CD4-positive, alpha-beta T cell (primary cell): ENCODE measurements around the gene POLRMT. TPM values are rescaled to one million over a fixed set of nuclear protein-coding genes. Genes with fewer than 3 reads are reported as not detected.
A peak's percentile ranks its signal among the peaks of the same experiment; 100 is the strongest.
"Not testable (repeated sequence)": the region's sequence is repeated elsewhere in the genome, so short reads cannot be mapped to it uniquely, and the experiment has no call there.

Experiments
- ATAC-seq: fragments of 200-7000 bp; cut with Tn5 transposase; one replicate; pipeline ENCODE4 v1.10.0; 2022; ENCODE audit warnings: mild to moderate bottlenecking; ENCODE audit not compliant: poor library complexity
- CTCF ChIA-PET: fragments of 350-600 bp; sonication (Branson Sonifier 250); formaldehyde crosslinking; loops from one replicate; lab custom pipeline; 2021; ENCODE audit warnings: antibody characterized with exemption, inconsistent platforms; lab: Charles Lee
- POLR2A ChIA-PET: fragments of 350-600 bp; sonication (Branson Sonifier 250); formaldehyde crosslinking; loops from one replicate; lab custom pipeline; 2021; ENCODE audit warnings: antibody characterized with exemption, inconsistent platforms; lab: Charles Lee
- DNase-seq, 14 experiments: peaks; one replicate each; pipeline ENCODE4 v3.0.0-alpha.2; 2013 to 2020; ENCODE audit warnings: mixed read lengths in 2 of 14
- H3K27ac ChIP-seq, 2 donors: one replicate each; pipeline versions ENCODE4 v1.5.1 to v1.7.0; 2013; ENCODE audit warnings: low read length in 2 of 2, low read depth in 1 of 2, mild to moderate bottlenecking in 1 of 2
- H3K27me3 ChIP-seq, 2 experiments: 1 replicate in 1 of 2; 2 replicates in 1 of 2; pipeline versions ENCODE4 v1.6.1 to v1.7.0; 2013; ENCODE audit warnings: low read length in 2 of 2, control low read depth in 1 of 2, mild to moderate bottlenecking in 1 of 2, moderate library complexity in 1 of 2; ENCODE audit not compliant: insufficient read depth in 2 of 2, control insufficient read depth in 1 of 2
- H3K36me3 ChIP-seq: one replicate; pipeline ENCODE4 v1.6.1; 2013; ENCODE audit warnings: low read length, control low read depth; ENCODE audit not compliant: insufficient read depth
- H3K4me1 ChIP-seq: one replicate; pipeline ENCODE4 v1.6.1; 2013; ENCODE audit warnings: low read length, control low read depth; ENCODE audit not compliant: insufficient read depth
- H3K4me3 ChIP-seq: one replicate; pipeline ENCODE4 v1.5.1; 2013; ENCODE audit warnings: mild to moderate bottlenecking, low read length, moderate library complexity
- H3K9me3 ChIP-seq, 2 experiments: 1 replicate in 1 of 2; 2 replicates in 1 of 2; pipeline versions ENCODE4 v1.6.1 to v1.7.0; 2013; ENCODE audit warnings: low read length in 2 of 2, mild to moderate bottlenecking in 2 of 2, control low read depth in 1 of 2, moderate library complexity in 1 of 2; ENCODE audit not compliant: control insufficient read depth in 1 of 2, insufficient read depth in 1 of 2
- H3K27ac Mint-ChIP-seq: one replicate; pipeline ENCODE4 v1.8.0; 2020; ENCODE audit warnings: mixed read lengths
- H3K27me3 Mint-ChIP-seq: one replicate; pipeline ENCODE4 v1.8.0; 2021; ENCODE audit warnings: mixed read lengths
- H3K36me3 Mint-ChIP-seq: one replicate; pipeline ENCODE4 v1.8.0; 2021; ENCODE audit warnings: low read depth, mixed read lengths
- H3K4me1 Mint-ChIP-seq: one replicate; pipeline ENCODE4 v1.8.0; 2021; ENCODE audit warnings: low read depth, mixed read lengths
- H3K4me3 Mint-ChIP-seq: one replicate; pipeline ENCODE4 v1.8.0; 2020; ENCODE audit warnings: mild to moderate bottlenecking, mixed read lengths
- H3K9me3 Mint-ChIP-seq: one replicate; pipeline ENCODE4 v1.8.0; 2020; ENCODE audit warnings: mixed read lengths
- CTCF ChIP-seq: fragments of 200-600 bp; IDR thresholded peaks from one replicate; pipeline ENCODE4 v1.8.0; 2022; ENCODE audit warnings: antibody characterized with exemption, mild to moderate bottlenecking
- intact Hi-C, 2 experiments: fragments of 100-400 bp; cut with DNase I in 1 of 2; cut with micrococcal nuclease in 1 of 2; formaldehyde crosslinking; loops; one replicate each; pipeline versions ENCODE4 v1.15.1 to v1.9.0; 2023 to 2025; cut with DNase I, micrococcal nuclease
- total RNA-seq, 174 experiments: library from RNA in 2 of 174; stranded (reverse) in 2 of 174; gene quantifications; one replicate each; pipeline ENCODE4 v1.2.3 and lab custom pipeline; 2021 to 2026

POLRMT gene
- total RNA-seq, 2 experiments from 2014 or later, result 54.4 to 56.2 TPM

GRCh38 chr19:670609-671075 is 37.3 kb upstream of the POLRMT start:
- no peak for TF ChIP-seq CTCF
- CTCF ChIA-PET, result no interaction called here
- H3K4me1 ChIP-seq, result peaks cover 2% of the 10 kb centered on the region
- no peak for DNase-seq
- no peak overlapping the region for H3K4me3 Mint-ChIP-seq
- H3K27ac ChIP-seq, result no peak overlapping the region
- no peak for ATAC-seq
- H3K9me3 ChIP-seq, result peaks cover 0 to 9% of the 10 kb centered on the region in 2 experiments
- peaks cover 5% of the 10 kb centered on the region for H3K4me1 Mint-ChIP-seq
- H3K27ac Mint-ChIP-seq, result no peak overlapping the region
- no peak overlapping the region for H3K4me3 ChIP-seq
- intact Hi-C loops, result no loop called here
- H3K36me3 ChIP-seq, result no peaks in the 10 kb centered on the region
- H3K36me3 Mint-ChIP-seq, result no peaks in the 10 kb centered on the region
- no peaks in the 10 kb centered on the region for H3K9me3 Mint-ChIP-seq
- H3K27me3 ChIP-seq, result peaks cover 21 to 26% of the 10 kb centered on the region in 2 experiments
- peaks cover 22% of the 10 kb centered on the region for H3K27me3 Mint-ChIP-seq
- POLR2A ChIA-PET, result interaction anchor here (0.7 to 1.0 kb wide), 2 partner anchors 10 to 178 kb away, joined by 3 to 5 read pairs; no protein-coding TSS in a partner anchor

GRCh38 chr19:668675-669434 is 35.5 kb upstream of the POLRMT start:
- H3K4me1 Mint-ChIP-seq, H3K27me3 ChIP-seq, POLR2A ChIA-PET, H3K36me3 Mint-ChIP-seq, CTCF ChIA-PET, H3K27ac ChIP-seq, DNase-seq, H3K4me3 ChIP-seq, H3K27ac Mint-ChIP-seq, intact Hi-C loops, H3K9me3 ChIP-seq, H3K9me3 Mint-ChIP-seq, H3K36me3 ChIP-seq, ATAC-seq: not testable (repeated sequence)
- H3K4me3 Mint-ChIP-seq, result peak overlapping the region; percentile 3
- peaks cover 11% of the 10 kb centered on the region for H3K27me3 Mint-ChIP-seq
- peaks cover 14% of the 10 kb centered on the region for H3K4me1 ChIP-seq

GRCh38 chr19:666985-667573 is 33.7 kb upstream of the POLRMT start:
- H3K4me1 Mint-ChIP-seq, result peaks cover 11% of the 10 kb centered on the region
- H3K9me3 Mint-ChIP-seq, ATAC-seq, intact Hi-C loops, H3K9me3 ChIP-seq, H3K27me3 ChIP-seq, H3K36me3 Mint-ChIP-seq, CTCF ChIA-PET, DNase-seq, H3K4me3 ChIP-seq, H3K27me3 Mint-ChIP-seq, H3K36me3 ChIP-seq, H3K27ac Mint-ChIP-seq, H3K4me3 Mint-ChIP-seq, H3K27ac ChIP-seq: not testable (repeated sequence)
- POLR2A ChIA-PET, result interaction anchor here (0.6 kb wide), 1 partner anchor 44 kb away, joined by 4 read pairs; no protein-coding TSS in a partner anchor
- H3K4me1 ChIP-seq, result peaks cover 20% of the 10 kb centered on the region

DNA sequence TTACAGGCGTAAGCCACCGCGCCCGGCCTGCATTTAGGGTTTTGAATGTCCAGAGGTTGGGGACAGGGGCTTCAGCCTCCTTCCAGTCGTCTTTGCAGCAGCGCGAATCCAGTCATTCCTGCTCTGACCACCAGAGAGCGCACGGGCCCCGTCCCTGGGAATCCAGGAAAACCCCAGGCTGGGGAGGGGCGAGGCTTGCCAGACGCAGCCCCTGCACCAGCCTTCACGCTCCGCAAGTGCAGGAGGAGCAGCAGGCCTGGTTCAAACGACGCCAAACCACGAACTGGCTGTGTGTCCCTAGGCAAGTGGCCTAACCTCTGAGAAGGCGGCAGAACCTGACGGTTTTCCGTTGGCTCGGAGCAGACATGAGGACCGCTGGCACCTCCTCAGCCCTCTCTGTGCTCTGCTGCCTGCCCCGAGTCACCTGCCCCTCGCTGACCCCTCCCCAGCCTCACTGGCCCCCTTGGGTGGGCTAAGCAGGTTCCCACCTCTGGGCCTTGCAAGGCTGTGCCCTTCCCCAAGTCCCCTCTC is 31.6 kb upstream of the POLRMT start:
- peak; percentile 92 for TF ChIP-seq CTCF
- peaks cover 40% of the 10 kb centered on the region for H3K4me1 ChIP-seq
- no peak overlapping the region for H3K27ac ChIP-seq
- intact Hi-C loops, result loop anchor here (1.0 to 5.0 kb wide), 4 partner anchors 69 to 132 kb away; partner anchors contain the start of genes BSG (in 1 of the 2), HCN2 (in 1 of the 2) and PTBP1 (in 1 of the 2)
- peak overlapping the region; percentile 95 for H3K27ac Mint-ChIP-seq
- peaks cover 6% of the 10 kb centered on the region for H3K27me3 Mint-ChIP-seq
- H3K9me3 Mint-ChIP-seq, result no peaks in the 10 kb centered on the region
- CTCF ChIA-PET, result interaction anchor here (0.6 kb wide), 1 partner anchor 1588 kb away, joined by 3 read pairs; no protein-coding TSS in a partner anchor
- H3K4me1 Mint-ChIP-seq, result peaks cover 27% of the 10 kb centered on the region
- peaks cover 0 to 2% of the 10 kb centered on the region in 2 experiments for H3K27me3 ChIP-seq
- H3K4me3 Mint-ChIP-seq, result peak overlapping the region; percentile 93
- H3K36me3 Mint-ChIP-seq, result peaks cover 24% of the 10 kb centered on the region
- H3K4me3 ChIP-seq, result peak overlapping the region; percentile 16
- ATAC-seq (peak; percentile 5), DNase-seq (peak; percentile 62 to 92 (median 76))
- no peaks in the 10 kb centered on the region for H3K36me3 ChIP-seq
- POLR2A ChIA-PET, result no interaction called here
- no peaks in the 10 kb centered on the region for H3K9me3 ChIP-seq
